Gastroesophageal sphincter (tissue), 4 donors: ENCODE measurements around the gene LSR. TPM values are rescaled to one million over a fixed set of nuclear protein-coding genes. Genes with fewer than 3 reads are reported as not detected.
A peak's percentile ranks its signal among the peaks of the same experiment; 100 is the strongest.

Experiments
- ATAC-seq: fragments of 150-250 bp; one replicate; pipeline ENCODE4 v1.9.1; 2016; ENCODE audit warnings: mild to moderate bottlenecking, moderate library complexity
- H3K27ac ChIP-seq, 4 donors: fragments of 200-600 bp; sonication (generic) in 3 of 4; 1 replicate in 3 of 4; 2 replicates in 1 of 4; pipeline ENCODE4 v1.5.1; 2016 to 2019
- H3K27me3 ChIP-seq: fragments of 200-600 bp; sonication (generic); one replicate; pipeline ENCODE4 v1.5.1; 2019
- H3K36me3 ChIP-seq, 2 donors: fragments of 200-600 bp; sonication (generic); one replicate each; pipeline ENCODE4 v1.5.1; 2019; ENCODE audit warnings: control low read depth in 1 of 2
- H3K4me1 ChIP-seq, 3 donors: fragments of 200-600 bp; sonication (generic); 1 replicate in 2 of 3; 2 replicates in 1 of 3; pipeline ENCODE4 v1.5.1; 2016 to 2019; ENCODE audit warnings: control low read depth in 2 of 3
- H3K4me3 ChIP-seq, 2 donors: fragments of 200-600 bp; sonication (generic); one replicate each; pipeline ENCODE4 v1.5.1; 2019; ENCODE audit warnings: mild to moderate bottlenecking in 1 of 2, moderate library complexity in 1 of 2
- H3K9me3 ChIP-seq, 3 donors: fragments of 200-600 bp; sonication (generic); one replicate each; pipeline ENCODE4 v1.5.1; 2017 to 2019; ENCODE audit warnings: control low read depth in 2 of 3
- CTCF ChIP-seq, 4 experiments: fragments of 200-600 bp in 2 of 4; fragments of 450-650 bp in 2 of 4; sonication (generic) in 1 of 4; IDR thresholded peaks; one replicate each; pipeline ENCODE4 v1.5.1; 2017 to 2019; ENCODE audit warnings: antibody characterized with exemption in 4 of 4, mild to moderate bottlenecking in 2 of 4, moderate library complexity in 2 of 4
- EP300 ChIP-seq: sonication (generic); formaldehyde crosslinking; IDR thresholded peaks from one replicate; pipeline ENCODE4 v1.6.1; 2017; ENCODE audit warnings: antibody characterized with exemption, mild to moderate bottlenecking
- POLR2A ChIP-seq, 2 donors: fragments of 450-650 bp; IDR thresholded peaks; one replicate each; pipeline ENCODE4 v1.6.1; 2017; ENCODE audit warnings: antibody characterized with exemption in 2 of 2, mild to moderate bottlenecking in 2 of 2, moderate library complexity in 1 of 2
- POLR2AphosphoS5 ChIP-seq: sonication (generic); formaldehyde crosslinking; IDR thresholded peaks from one replicate; pipeline ENCODE4 v1.6.1; 2017; ENCODE audit warnings: antibody characterized with exemption
- WGBS, 2 donors: methylation state at CpG; one replicate each; pipeline ENCODE4 v1.1.5; 2018; ENCODE audit warnings: low coverage in 1 of 2; 5-methylcytosine and 5-hydroxymethylcytosine counted together
- total RNA-seq, 4 donors: library from RNA; depleted of rRNA; stranded (reverse); fragments of >200 nt; gene quantifications; one replicate each; pipeline ENCODE4 v1.1.0, GENCODE V29; 2016

The LSR gene
- total RNA-seq, 4 donors from 2014 or later: 3.3 to 6.6 (median 5.2) TPM

- peaks cover 0 to 7% (median 0%) of the 10 kb centered on the region in 3 donors for H3K9me3 ChIP-seq
- H3K27ac ChIP-seq: peak overlapping the region in 2 of 4 donors; percentile 69 to 73
- peaks cover 0 to 21% (median 0%) of the 10 kb centered on the region in 3 donors for H3K4me1 ChIP-seq
- WGBS, 2 donors: 94 to 100% methylated on average over 1 to 10 of the region's 34 CpGs
- no peaks in the 10 kb centered on the region for H3K36me3 ChIP-seq
- TF ChIP-seq POLR2AphosphoS5 (no peak), EP300 (no peak), CTCF (IDR thresholded peaks at IDR 0.05) (no peak), POLR2A (IDR thresholded peaks at IDR 0.05) (no peak)
- peak overlapping the region in 1 of 2 donors; percentile 51 for H3K4me3 ChIP-seq
- peaks cover 88% of the 10 kb centered on the region for H3K27me3 ChIP-seq
- ATAC-seq: no peak
Observed at GRCh38 chr19:35249848-35250711, 1.3 kb downstream of the LSR start.

- Histone ChIP-seq H3K27ac (no peak overlapping the region), H3K4me1 (peaks cover 0 to 21% (median 0%) of the 10 kb centered on the region in 3 donors), H3K36me3 (no peaks in the 10 kb centered on the region), H3K4me3 (no peak overlapping the region), H3K9me3 (no peaks in the 10 kb centered on the region), H3K27me3 (peaks cover 89% of the 10 kb centered on the region)
- no peak for TF ChIP-seq CTCF (IDR thresholded peaks at IDR 0.05)
- no peak for TF ChIP-seq POLR2AphosphoS5
- TF ChIP-seq POLR2A (IDR thresholded peaks at IDR 0.05): no peak
- TF ChIP-seq EP300: no peak
- WGBS, 2 donors: 60 to 90% methylated on average over 1 to 2 of the region's 2 CpGs
- no peak for ATAC-seq
Observed at GRCh38 chr19:35251456-35251855, 2.7 kb downstream of the LSR start.

- Histone ChIP-seq H3K4me1 (peaks cover 0 to 8% (median 0%) of the 10 kb centered on the region in 3 donors), H3K36me3 (no peaks in the 10 kb centered on the region), H3K4me3 (no peak overlapping the region), H3K27me3 (peaks cover 83% of the 10 kb centered on the region), H3K9me3 (no peaks in the 10 kb centered on the region), H3K27ac (peak overlapping the region in 3 of 4 donors; percentile 8 to 40 (median 16))
- no peak for TF ChIP-seq CTCF (IDR thresholded peaks at IDR 0.05)
- TF ChIP-seq EP300: no peak
- no peak for TF ChIP-seq POLR2A (IDR thresholded peaks at IDR 0.05)
- TF ChIP-seq POLR2AphosphoS5: no peak
- no peak for ATAC-seq
- WGBS, 2 donors: 72 to 89% methylated on average over 2 to 6 of the region's 9 CpGs
Observed at GRCh38 chr19:35253316-35254286, 4.8 kb downstream of the LSR start.

GRCh38 chr19:35254341-35255297, 5.8 kb downstream of the LSR start:
- peaks cover 77% of the 10 kb centered on the region for H3K27me3 ChIP-seq
- ATAC-seq: no peak
- no peaks in the 10 kb centered on the region for H3K36me3 ChIP-seq
- no peaks in the 10 kb centered on the region for H3K9me3 ChIP-seq
- peak overlapping the region in 3 of 4 donors; percentile 8 to 40 (median 16) for H3K27ac ChIP-seq
- WGBS, 2 donors: 82 to 93% methylated on average over 3 to 9 of the region's 17 CpGs
- no peaks in the 10 kb centered on the region for H3K4me1 ChIP-seq
- TF ChIP-seq CTCF (IDR thresholded peaks at IDR 0.05) (no peak), POLR2A (IDR thresholded peaks at IDR 0.05) (no peak)
- no peak overlapping the region for H3K4me3 ChIP-seq
